ENCODE data around the gene THEMIS2.
"Not testable (repeated sequence)": the region's sequence is repeated elsewhere in the genome, so short reads cannot be mapped to it uniquely, and the experiment has no call there.

The THEMIS2 gene

GRCh38 chr1:27872059-27872801 lies at the start of gene THEMIS2:
THEMIS2 (plus strand) TSS chr1:27872544; CDS start chr1:27872572, 28 bp downstream.
- peak in 1 of 2 experiments; percentile 14 for DNase-seq (ENCODE audit: low read depth in 2 of 2)

- no peak for DNase-seq (ENCODE audit: low read depth in 2 of 2)
Observed at GRCh38 chr1:27823784-27824183, 48.6 kb upstream of the THEMIS2 start.

- no peak for DNase-seq (ENCODE audit: low read depth in 2 of 2)
Observed at GRCh38 chr1:27824411-27824810, 47.9 kb upstream of the THEMIS2 start.

GRCh38 chr1:27829339-27829960 lies 42.9 kb upstream of the THEMIS2 start:
- DNase-seq (ENCODE audit: low read depth in 2 of 2): not testable (repeated sequence)

- DNase-seq (ENCODE audit: low read depth in 2 of 2): peak; percentile 89 to 91
Observed at GRCh38 chr1:27830621-27831440, 41.5 kb upstream of the THEMIS2 start, which contains the start of gene PPP1R8. PPP1R8 (plus strand) TSS chr1:27830782; CDS start chr1:27830836, 54 bp downstream.

- no peak for DNase-seq (ENCODE audit: low read depth in 2 of 2)
Observed at GRCh38 chr1:27831568-27832410, 40.6 kb upstream of the THEMIS2 start.

- peak; percentile 6 to 15 for DNase-seq (ENCODE audit: low read depth in 2 of 2)
Observed at GRCh38 chr1:27832762-27833161, 39.6 kb upstream of the THEMIS2 start.

GRCh38 chr1:27833470-27833869 lies 38.9 kb upstream of the THEMIS2 start:
- no peak for DNase-seq (ENCODE audit: low read depth in 2 of 2)

GRCh38 chr1:27835046-27835445 lies 37.3 kb upstream of the THEMIS2 start:
- DNase-seq (ENCODE audit: low read depth in 2 of 2): no peak

- DNase-seq (ENCODE audit: low read depth in 2 of 2): no peak
Observed at GRCh38 chr1:27835501-27835900, 36.8 kb upstream of the THEMIS2 start.

GRCh38 chr1:27849951-27850350 lies 22.4 kb upstream of the THEMIS2 start:
- DNase-seq (ENCODE audit: low read depth in 2 of 2): no peak

GRCh38 chr1:27855085-27855484 lies 17.3 kb upstream of the THEMIS2 start:
- no peak for DNase-seq (ENCODE audit: low read depth in 2 of 2)

GRCh38 chr1:27856561-27857343 lies 15.6 kb upstream of the THEMIS2 start:
- no peak for DNase-seq (ENCODE audit: low read depth in 2 of 2)

- not testable (repeated sequence) for DNase-seq (ENCODE audit: low read depth in 2 of 2)
Observed at GRCh38 chr1:27857552-27857951, 14.8 kb upstream of the THEMIS2 start.

GRCh38 chr1:27858072-27858948 lies 14.0 kb upstream of the THEMIS2 start:
- DNase-seq (ENCODE audit: low read depth in 2 of 2): peak; percentile 63 to 66

GRCh38 chr1:27858949-27859576 lies 13.3 kb upstream of the THEMIS2 start:
- DNase-seq (ENCODE audit: low read depth in 2 of 2): no peak

GRCh38 chr1:27861436-27861835 lies 10.9 kb upstream of the THEMIS2 start:
- DNase-seq (ENCODE audit: low read depth in 2 of 2): no peak

GRCh38 chr1:27862004-27862403 lies 10.3 kb upstream of the THEMIS2 start:
- DNase-seq (ENCODE audit: low read depth in 2 of 2): no peak

Data from fibroblast of skin of left quadriceps (primary cell).